WTC11 (cell line): ENCODE measurements around the gene CCDC50. TPM values are rescaled to one million over a fixed set of nuclear protein-coding genes. Genes with fewer than 3 reads are reported as not detected.

Source experiments
- ATAC-seq: fragments of 200-7000 bp; cut with Tn5 transposase; 2 replicates; pipeline ENCODE4 v1.10.0; 2021; ENCODE audit warnings: mild to moderate bottlenecking, moderate library complexity
- CTCF ChIA-PET: fragments of 300-600 bp; sonication (Branson Sonifier 250); formaldehyde crosslinking; loops from one replicate; lab custom pipeline; 2021; ENCODE audit warnings: antibody characterized with exemption; lab: Charles Lee
- POLR2A ChIA-PET: fragments of 350-600 bp; sonication (Branson Sonifier 250); formaldehyde crosslinking; loops from one replicate; lab custom pipeline; 2021; ENCODE audit warnings: antibody characterized with exemption; lab: Charles Lee
- DNase-seq: peaks from one replicate; pipeline ENCODE4 v3.0.0; 2021; ENCODE audit warnings: low spot score
- H3K27ac Mint-ChIP-seq: 2 replicates; pipeline ENCODE4 v1.8.0; 2021; ENCODE audit warnings: mixed read lengths
- H3K27me3 Mint-ChIP-seq: 2 replicates; pipeline ENCODE4 v1.8.0; 2021; ENCODE audit warnings: low read depth, mild to moderate bottlenecking, moderate library complexity, mixed read lengths
- H3K36me3 Mint-ChIP-seq: 2 replicates; pipeline ENCODE4 v1.8.0; 2021; ENCODE audit warnings: mixed read lengths
- H3K4me1 Mint-ChIP-seq: 2 replicates; pipeline ENCODE4 v1.8.0; 2022; ENCODE audit warnings: mixed read lengths
- H3K4me3 Mint-ChIP-seq: 2 replicates; pipeline ENCODE4 v1.8.0; 2021; ENCODE audit warnings: mild to moderate bottlenecking, moderate library complexity, mixed read lengths
- H3K9me3 Mint-ChIP-seq: 2 replicates; pipeline ENCODE4 v1.8.0; 2021; ENCODE audit warnings: mixed read lengths
- ARID4B ChIP-seq: sonication (generic); formaldehyde crosslinking; IDR thresholded peaks from 2 replicates; pipeline ENCODE4 v1.8.0; 2023; ENCODE audit warnings: missing genetic modification reagents, mild to moderate bottlenecking, borderline replicate concordance
- CBFB ChIP-seq: sonication (generic); formaldehyde crosslinking; IDR thresholded peaks from 2 replicates; pipeline ENCODE4 v1.8.1; 2022; ENCODE audit warnings: mild to moderate bottlenecking, low read depth, missing genetic modification reagents
- ELF4 ChIP-seq: sonication (generic); formaldehyde crosslinking; IDR thresholded peaks from 2 replicates; pipeline ENCODE4 v1.8.1; 2022; ENCODE audit warnings: low read depth, mild to moderate bottlenecking, moderate library complexity, missing genetic modification reagents
- IRF2 ChIP-seq: sonication (generic); formaldehyde crosslinking; IDR thresholded peaks from 2 replicates; pipeline ENCODE4 v1.8.0; 2022; ENCODE audit warnings: low read depth, missing genetic modification reagents, borderline replicate concordance
- JAZF1 ChIP-seq: fragments of 250-450 bp; sonication (Bioruptor Pico); IDR thresholded peaks from 2 replicates; pipeline ENCODE4 v1.9.0; 2021; ENCODE audit warnings: moderate library complexity, mild to moderate bottlenecking, inconsistent platforms
- KAT7 ChIP-seq: sonication (generic); formaldehyde crosslinking; IDR thresholded peaks from 2 replicates; pipeline ENCODE4 v1.8.1; 2023; ENCODE audit warnings: missing genetic modification reagents, mild to moderate bottlenecking, borderline replicate concordance
- MXD4 ChIP-seq: fragments of 250-450 bp; sonication (Bioruptor Pico); IDR thresholded peaks from 2 replicates; pipeline ENCODE4 v1.8.0; 2021; ENCODE audit warnings: mild to moderate bottlenecking, moderate library complexity, borderline replicate concordance
- NFYB ChIP-seq: sonication (generic); formaldehyde crosslinking; conservative IDR thresholded peaks from 2 replicates; pipeline ENCODE4 v1.8.0; 2022; ENCODE audit warnings: low read depth, missing genetic modification reagents
- NR2C2 ChIP-seq: sonication (generic); formaldehyde crosslinking; IDR thresholded peaks from 2 replicates; pipeline ENCODE4 v1.8.0; 2022; ENCODE audit warnings: mild to moderate bottlenecking, missing genetic modification reagents
- SOX15 ChIP-seq: fragments of 250-450 bp; sonication (Bioruptor Pico); IDR thresholded peaks from 2 replicates; pipeline ENCODE4 v1.9.0; 2021; ENCODE audit warnings: mild to moderate bottlenecking
- TCF7 ChIP-seq: sonication (generic); formaldehyde crosslinking; IDR thresholded peaks from 2 replicates; pipeline ENCODE4 v1.8.0; 2022; ENCODE audit warnings: mild to moderate bottlenecking, low read depth, missing genetic modification reagents, moderate library complexity
- ZNF532 ChIP-seq: fragments of 250-450 bp; sonication (Bioruptor Pico); IDR thresholded peaks from 2 replicates; pipeline ENCODE4 v1.9.0; 2021; ENCODE audit warnings: mild to moderate bottlenecking, borderline replicate concordance
- ZNF671 ChIP-seq: fragments of 250-450 bp; sonication (Bioruptor Pico); IDR thresholded peaks from 2 replicates; pipeline ENCODE4 v1.8.0; 2021; ENCODE audit warnings: mild to moderate bottlenecking
- total RNA-seq: library from RNA; stranded (reverse); gene quantifications from 3 replicates; pipeline ENCODE4 v1.2.3, GENCODE V29; 2021
- TF ChIP-seq, protein P1 (sequence below): sonication (generic); formaldehyde crosslinking; IDR thresholded peaks from 2 replicates; pipeline ENCODE4 v1.8.1; 2022; ENCODE audit warnings: mild to moderate bottlenecking, moderate library complexity, missing genetic modification reagents

The CCDC50 gene
- total RNA-seq, 1 experiment from 2014 or later, result 33.1 TPM

DNA sequence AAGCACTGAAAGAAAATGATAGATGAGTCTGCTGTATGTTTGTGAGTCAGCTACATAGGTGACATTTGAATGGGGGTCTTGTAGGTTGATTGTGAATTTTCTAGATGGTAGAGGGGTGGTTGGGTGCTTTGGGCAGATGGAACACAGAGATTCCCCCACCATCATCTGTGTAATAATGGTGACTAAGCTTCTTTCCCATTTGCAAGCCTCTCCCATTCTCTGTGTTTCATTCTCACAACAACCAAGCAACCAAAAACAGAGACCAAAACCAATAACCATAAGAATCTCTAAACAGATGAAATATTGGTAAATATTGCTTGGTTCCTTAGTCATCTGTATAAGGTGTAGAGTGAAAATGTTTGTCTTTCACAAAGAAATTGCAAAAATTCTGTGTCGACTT lies 18.9 kb downstream of the CCDC50 start (continued):
- no peak for TF ChIP-seq ZNF532 (CRISPR knock-in tag)
- TF ChIP-seq, protein P1, sequence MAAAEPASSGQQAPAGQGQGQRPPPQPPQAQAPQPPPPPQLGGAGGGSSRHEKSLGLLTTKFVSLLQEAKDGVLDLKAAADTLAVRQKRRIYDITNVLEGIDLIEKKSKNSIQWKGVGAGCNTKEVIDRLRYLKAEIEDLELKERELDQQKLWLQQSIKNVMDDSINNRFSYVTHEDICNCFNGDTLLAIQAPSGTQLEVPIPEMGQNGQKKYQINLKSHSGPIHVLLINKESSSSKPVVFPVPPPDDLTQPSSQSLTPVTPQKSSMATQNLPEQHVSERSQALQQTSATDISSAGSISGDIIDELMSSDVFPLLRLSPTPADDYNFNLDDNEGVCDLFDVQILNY (CRISPR knock-in tag), result no peak

DNA sequence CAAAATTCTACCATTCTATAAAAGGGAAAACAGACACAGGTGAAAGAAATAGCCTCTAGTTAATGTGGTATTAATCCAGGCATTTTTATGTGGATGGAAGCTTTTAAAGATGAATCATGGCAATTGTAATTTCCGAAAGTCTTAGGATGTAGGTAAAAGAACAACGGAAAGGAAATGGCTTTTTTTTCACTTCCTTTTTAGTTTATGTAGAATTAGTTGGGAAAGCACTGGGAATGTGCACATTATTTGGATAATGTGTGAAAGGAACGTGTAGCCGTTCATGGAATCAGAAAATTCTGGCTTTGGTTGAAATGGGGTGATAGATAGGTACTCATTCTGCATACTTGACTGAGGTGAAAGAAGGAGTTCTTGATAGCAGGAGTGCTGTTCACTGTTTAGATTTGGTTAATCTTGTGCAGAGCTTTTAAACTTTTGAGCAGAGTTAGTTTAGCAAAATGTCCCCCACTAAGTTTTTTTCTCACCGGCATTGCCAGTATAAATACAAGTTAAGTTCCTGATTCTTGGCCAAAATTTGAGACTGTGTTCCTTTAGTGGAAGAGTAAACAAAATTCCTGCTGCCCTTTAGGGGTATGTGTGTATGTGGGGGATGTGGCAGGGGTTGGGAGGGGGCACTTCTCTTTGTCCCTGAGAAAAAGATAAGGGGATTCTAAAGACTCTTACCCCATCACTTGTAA lies 21.3 kb downstream of the CCDC50 start:
- peak overlapping the region; percentile 39 for H3K27ac Mint-ChIP-seq
- ATAC-seq, result no peak

GRCh38 chr3:191352014-191352413 lies 22.8 kb downstream of the CCDC50 start:
- Mint-ChIP-seq H3K4me3 (no peak overlapping the region), H3K36me3 (no peaks in the 10 kb centered on the region), H3K27ac (no peak overlapping the region), H3K27me3 (no peaks in the 10 kb centered on the region)
- no peak for DNase-seq
- ChIA-PET POLR2A (no interaction called here), CTCF (no interaction called here)
- ATAC-seq, result no peak
- TF ChIP-seq ARID4B (CRISPR knock-in tag) (no peak), ZNF671 (CRISPR knock-in tag) (no peak), NFYB (CRISPR knock-in tag) (no peak), JAZF1 (CRISPR knock-in tag) (no peak), NR2C2 (CRISPR knock-in tag) (no peak), SOX15 (no peak), IRF2 (CRISPR knock-in tag) (no peak), TCF7 (CRISPR knock-in tag) (no peak), CBFB (CRISPR knock-in tag) (no peak)
- TF ChIP-seq, all 79 proteins: peak for 0
- Mint-ChIP-seq H3K9me3 (no peaks in the 10 kb centered on the region), H3K4me1 (peaks cover 45% of the 10 kb centered on the region)

More for the DNA sequence above, 21.3 kb downstream of the CCDC50 start:
- no peaks in the 10 kb centered on the region for H3K9me3 Mint-ChIP-seq
- H3K36me3 Mint-ChIP-seq, result no peaks in the 10 kb centered on the region
- ChIA-PET POLR2A (no interaction called here), CTCF (no interaction called here)
- H3K4me1 Mint-ChIP-seq, result peaks cover 36% of the 10 kb centered on the region
- no peak for TF ChIP-seq ELF4 (CRISPR knock-in tag)
- TF ChIP-seq KAT7, result no peak
- TF ChIP-seq MXD4, result no peak
- no peak for DNase-seq
- H3K27me3 Mint-ChIP-seq, result no peaks in the 10 kb centered on the region
- H3K4me3 Mint-ChIP-seq, result no peak overlapping the region
